SHP77 treated with DMSO at 0.1 percent for 48 hours (cell line): ENCODE results near the gene OCIAD2.
A peak's percentile ranks its signal among the peaks of the same experiment; 100 is the strongest.
"Not testable (repeated sequence)": the region's sequence is repeated elsewhere in the genome, so short reads cannot be mapped to it uniquely, and the experiment has no call there.

ENCODE experiments used
- DNase-seq: peaks from one replicate; lab custom pipeline; 2025; lab: John Stamatoyannopoulos, UW

OCIAD2 gene, protein sequence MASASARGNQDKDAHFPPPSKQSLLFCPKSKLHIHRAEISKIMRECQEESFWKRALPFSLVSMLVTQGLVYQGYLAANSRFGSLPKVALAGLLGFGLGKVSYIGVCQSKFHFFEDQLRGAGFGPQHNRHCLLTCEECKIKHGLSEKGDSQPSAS

GRCh38 chr4:48906206-48907173, at the start of gene OCIAD2:
OCIAD2 (minus strand) TSS chr4:48906774; CDS start chr4:48904549, 2,225 bp downstream.
- DNase-seq: no peak

- no peak for DNase-seq
Measured at GRCh38 chr4:48954314-48954713, 47.7 kb upstream of the OCIAD2 start.

DNA sequence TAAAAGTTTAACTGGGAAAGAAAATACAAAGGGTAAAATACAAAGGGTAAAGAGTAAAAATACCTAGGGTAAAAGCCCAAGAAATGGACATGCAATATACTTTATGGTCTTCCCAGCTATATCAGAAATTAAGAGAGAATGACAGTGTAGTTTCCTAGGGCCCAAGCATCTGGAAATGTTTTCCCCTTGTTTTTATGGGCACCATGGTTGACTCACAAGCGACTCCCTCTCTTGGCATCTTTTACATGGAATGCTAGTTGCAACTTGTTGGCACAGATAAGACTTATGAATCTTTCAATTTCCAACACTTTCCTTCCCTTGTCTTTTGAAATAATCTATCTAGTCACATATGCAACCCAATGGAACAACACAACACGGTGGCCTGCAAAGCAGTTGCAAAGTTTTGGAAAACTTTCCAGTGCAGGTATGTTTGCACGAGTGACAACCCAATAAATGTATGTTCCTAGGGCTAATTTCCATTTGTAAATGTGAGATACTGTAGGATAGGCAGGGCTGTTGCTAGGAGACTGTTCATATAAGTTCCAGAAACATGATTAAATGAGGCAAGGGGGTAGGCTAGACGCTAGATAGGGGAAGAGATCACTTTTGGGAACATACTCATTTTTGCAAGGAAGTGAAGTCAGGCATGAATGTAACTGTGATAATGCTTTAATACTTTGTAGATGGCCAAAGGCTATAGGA, 43.1 kb upstream of the OCIAD2 start:
- no peak for DNase-seq

DNA sequence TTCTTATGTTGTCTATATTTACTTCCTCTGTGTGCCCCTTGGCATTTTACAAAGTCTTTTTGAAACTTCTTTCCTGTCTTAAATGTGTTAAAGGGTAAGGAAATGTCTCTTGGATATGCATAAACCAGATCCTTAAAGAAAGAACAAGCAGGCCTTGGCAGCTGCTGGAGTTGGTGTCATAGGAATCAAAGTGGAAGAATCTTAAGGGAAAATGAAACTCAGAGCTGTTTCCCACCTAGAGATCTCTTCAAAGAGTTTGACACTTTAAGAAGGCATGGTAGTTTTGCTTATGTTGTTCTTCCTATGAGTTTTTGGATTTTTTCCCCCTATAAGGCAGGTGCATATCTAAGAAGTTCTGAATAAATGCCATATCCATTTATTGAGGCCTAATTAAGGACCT, 42.5 kb upstream of the OCIAD2 start:
- DNase-seq: no peak

DNA sequence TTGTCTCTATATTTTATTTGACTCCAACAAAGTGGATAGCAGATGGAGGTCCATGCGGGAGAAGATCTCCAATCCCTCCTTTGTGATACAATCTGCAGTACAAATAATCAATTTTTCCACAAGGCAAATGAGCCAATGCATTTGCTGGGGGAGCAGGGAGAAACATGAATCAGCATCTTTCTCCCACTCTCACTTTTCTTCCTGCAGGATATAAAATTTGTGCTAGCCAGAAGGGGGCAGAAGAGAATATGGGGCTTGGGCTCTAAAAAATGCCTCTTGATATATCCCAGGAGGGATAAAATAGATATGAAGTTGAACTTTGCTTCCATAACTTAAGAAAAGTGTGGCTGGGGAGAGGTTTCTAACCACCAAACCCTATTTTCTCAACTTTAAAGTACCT, 41.2 kb upstream of the OCIAD2 start:
- no peak for DNase-seq

DNA sequence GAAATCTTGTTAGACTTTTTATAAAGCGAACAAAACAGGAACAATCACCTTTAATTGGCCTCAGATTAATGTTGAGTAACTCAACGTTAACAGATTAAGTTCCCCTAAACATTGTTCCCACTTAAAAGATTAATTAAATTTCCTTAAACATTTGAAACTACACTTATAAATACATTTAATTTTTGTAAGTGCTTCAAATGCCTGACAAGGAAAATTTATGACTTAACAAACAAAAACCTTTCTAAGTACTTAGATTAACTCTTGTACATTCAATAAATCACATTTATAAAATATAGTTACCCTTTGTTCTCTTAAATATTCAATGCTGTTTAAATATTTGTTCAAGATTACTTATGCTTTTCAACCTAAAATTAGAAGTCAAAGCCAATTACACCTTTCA, 39.4 kb upstream of the OCIAD2 start:
- DNase-seq: peak; percentile 21

- no peak for DNase-seq
Measured at GRCh38 chr4:48944756-48945241, 38.2 kb upstream of the OCIAD2 start.

GRCh38 chr4:48944252-48944651, 37.7 kb upstream of the OCIAD2 start:
- no peak for DNase-seq

DNA sequence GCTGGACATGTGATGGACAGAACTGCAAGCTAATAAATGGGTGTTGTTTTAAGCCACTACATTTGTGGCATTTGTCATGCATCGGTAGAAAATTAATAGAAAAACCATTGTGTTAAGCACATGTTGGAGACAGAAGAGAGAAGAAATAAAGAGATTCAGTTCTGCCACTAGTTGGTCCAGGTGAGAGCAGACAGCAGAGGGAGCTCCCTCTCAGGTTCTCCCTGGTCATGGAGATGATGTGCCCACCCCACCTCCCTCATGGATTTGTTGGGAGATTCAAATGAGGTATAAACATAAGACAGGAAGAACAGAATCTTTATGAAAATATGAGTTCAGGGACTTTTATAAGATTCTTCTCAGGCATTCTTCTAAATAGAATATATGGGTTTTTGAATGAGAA, 36.8 kb upstream of the OCIAD2 start:
- DNase-seq: no peak

- DNase-seq: no peak
Measured at GRCh38 chr4:48939785-48940184, 33.2 kb upstream of the OCIAD2 start.

- DNase-seq: no peak
Measured at GRCh38 chr4:48938831-48939230, 32.3 kb upstream of the OCIAD2 start.

GRCh38 chr4:48937033-48937432, 30.5 kb upstream of the OCIAD2 start:
- no peak for DNase-seq

- no peak for DNase-seq
Measured at GRCh38 chr4:48931459-48931858, 24.9 kb upstream of the OCIAD2 start.

DNA sequence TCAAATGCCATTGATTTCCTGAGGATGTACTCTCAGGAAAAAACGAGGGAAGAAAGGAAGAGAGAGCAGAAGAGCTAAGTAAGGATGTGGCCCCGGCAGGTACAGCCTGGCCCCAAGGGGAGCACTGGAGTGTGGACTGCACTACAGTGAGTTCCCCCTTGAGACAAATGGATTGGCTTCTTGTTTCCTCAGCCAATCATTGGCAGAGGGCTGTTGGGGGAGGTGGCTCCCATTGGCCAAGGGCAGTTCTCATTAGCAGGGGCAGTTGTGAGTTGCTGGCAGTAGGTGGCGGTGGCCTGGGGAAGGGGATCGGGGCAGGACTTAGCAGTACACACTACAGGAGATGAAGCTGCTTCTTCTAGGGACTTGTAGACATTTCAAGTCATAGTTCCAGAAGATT, 24.1 kb upstream of the OCIAD2 start:
- DNase-seq: no peak

- no peak for DNase-seq
Measured at GRCh38 chr4:48924416-48924815, 17.8 kb upstream of the OCIAD2 start.

DNA sequence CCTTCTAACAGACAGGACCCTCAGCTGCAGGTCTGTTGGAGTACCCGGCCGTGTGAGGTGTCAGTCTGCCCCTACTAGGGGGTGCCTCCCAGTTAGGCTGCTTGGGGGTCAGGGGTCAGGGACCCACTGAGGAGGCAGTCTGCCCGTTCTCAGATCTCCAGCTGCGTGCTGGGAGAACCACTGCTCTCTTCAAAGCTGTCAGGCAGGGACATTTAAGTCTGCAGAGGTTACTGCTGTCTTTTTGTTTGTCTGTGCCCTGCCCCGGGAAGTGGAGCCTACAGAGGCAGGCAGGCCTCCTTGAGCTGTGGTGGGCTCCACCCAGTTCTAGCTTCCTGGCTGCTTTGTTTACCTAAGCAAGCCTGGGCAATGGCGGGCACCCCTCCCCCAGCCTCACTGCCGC, 16.5 kb upstream of the OCIAD2 start:
- not testable (repeated sequence) for DNase-seq

DNA sequence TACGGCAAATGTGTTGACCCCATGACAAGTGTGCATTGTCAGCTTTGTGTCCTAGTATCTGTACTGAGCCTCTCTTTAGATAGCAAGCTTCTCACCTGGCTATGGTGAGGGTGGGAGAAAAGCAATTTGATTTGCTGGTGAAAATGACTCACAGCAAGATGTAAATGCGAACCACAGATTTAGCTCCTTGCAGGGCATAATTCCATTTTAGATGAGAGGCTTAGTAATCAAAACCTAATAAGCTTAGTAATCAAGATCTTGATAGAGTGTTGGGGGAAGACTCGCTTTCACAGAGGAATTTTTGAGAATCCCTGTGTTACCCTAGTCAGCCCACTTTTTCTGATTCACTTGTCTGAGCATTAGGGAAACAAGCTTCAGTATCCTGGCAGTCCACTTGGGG, 7.7 kb upstream of the OCIAD2 start:
- DNase-seq: no peak

DNA sequence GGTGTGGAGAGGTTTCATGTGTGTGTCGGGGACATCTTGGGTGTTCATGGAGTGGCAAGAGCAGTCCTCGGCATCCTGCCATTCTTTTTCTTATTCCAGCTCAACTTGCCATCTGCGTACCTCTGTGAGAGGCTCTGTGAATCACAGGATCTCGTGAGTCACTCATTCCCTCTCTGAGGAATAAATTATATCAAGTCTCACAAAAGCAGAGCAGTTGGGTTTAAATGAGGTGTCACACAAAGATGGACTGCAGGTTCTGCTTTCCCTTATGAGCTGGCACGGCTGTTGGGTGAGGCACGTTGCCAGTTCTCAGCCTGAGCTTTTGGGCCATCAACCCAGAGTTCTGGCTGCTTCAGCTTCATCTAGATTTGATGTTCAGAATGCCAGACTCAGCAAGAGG, 6.8 kb upstream of the OCIAD2 start:
- no peak for DNase-seq

DNA sequence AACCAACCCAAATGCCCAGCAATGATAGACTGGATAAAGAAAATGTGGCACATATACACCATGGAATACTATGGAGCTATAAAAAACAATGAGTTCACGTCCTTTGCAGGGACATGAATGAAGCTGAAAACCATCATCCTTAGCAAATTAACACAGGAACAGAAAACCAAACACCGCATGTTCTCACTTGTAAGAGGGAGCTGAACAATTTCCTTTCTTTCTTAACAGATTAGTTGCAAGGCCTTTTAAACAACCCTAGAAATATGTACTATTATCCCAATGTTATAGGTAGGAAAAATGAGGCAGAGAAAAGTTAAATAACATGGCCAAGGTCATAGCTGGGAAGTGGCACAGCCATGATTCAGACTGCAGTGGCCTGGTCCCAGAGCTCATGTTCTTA, 5.8 kb upstream of the OCIAD2 start:
- DNase-seq: no peak

GRCh38 chr4:48910511-48910910, 3.9 kb upstream of the OCIAD2 start:
- no peak for DNase-seq

GRCh38 chr4:48909697-48910096, 3.1 kb upstream of the OCIAD2 start:
- DNase-seq: no peak

DNA sequence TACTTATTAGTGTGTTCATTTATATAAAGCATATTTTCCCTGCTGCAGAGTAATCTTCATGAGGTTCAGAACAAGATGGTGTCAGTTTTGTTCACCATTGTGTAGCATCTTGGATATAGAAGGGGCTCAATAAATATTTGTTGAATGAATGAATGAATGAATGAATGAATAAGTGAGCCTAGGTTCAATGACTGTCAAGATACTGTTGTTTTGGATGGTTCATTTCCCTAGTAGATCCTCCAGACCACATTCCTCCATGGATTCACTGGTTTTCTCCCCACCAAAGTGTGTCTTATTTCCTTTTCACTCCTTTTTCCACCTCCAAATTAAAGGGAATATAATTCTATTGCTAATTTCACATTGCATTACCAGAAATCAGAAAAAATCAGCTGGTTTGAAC, 2.1 kb upstream of the OCIAD2 start:
- no peak for DNase-seq
